ENCODE data around the gene ACOT13.

DNA sequence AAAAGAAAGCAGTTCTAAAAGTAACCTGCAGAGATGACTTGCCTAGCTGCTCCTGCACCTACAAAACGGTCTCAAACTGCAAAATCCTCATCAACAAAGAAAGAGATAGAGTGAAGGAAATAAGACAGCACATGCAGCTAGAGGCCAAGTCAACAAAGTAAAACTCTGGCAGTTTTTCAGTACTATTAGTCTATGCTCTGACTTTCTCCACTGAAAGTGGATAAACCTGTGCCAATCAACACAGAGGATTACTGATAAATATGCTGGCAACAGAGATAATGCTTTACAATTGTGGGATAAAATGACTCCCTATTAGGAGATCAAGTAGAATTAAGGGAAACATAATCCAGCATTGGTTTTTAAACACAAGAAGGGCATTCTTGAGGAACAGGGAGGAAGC, 34.3 kb upstream of the ACOT13 start:
- TF ChIP-seq, protein P1, sequence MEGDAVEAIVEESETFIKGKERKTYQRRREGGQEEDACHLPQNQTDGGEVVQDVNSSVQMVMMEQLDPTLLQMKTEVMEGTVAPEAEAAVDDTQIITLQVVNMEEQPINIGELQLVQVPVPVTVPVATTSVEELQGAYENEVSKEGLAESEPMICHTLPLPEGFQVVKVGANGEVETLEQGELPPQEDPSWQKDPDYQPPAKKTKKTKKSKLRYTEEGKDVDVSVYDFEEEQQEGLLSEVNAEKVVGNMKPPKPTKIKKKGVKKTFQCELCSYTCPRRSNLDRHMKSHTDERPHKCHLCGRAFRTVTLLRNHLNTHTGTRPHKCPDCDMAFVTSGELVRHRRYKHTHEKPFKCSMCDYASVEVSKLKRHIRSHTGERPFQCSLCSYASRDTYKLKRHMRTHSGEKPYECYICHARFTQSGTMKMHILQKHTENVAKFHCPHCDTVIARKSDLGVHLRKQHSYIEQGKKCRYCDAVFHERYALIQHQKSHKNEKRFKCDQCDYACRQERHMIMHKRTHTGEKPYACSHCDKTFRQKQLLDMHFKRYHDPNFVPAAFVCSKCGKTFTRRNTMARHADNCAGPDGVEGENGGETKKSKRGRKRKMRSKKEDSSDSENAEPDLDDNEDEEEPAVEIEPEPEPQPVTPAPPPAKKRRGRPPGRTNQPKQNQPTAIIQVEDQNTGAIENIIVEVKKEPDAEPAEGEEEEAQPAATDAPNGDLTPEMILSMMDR (IDR thresholded peaks at IDR 0.05): no peak
- TF ChIP-seq POLR2A (IDR thresholded peaks at IDR 0.05): no peak
